Eye (tissue), 1 donor: ENCODE data around the gene PTPN14.
A peak's percentile ranks its signal among the peaks of the same experiment; 100 is the strongest.

Experiments
- DNase-seq: peaks from one replicate; pipeline ENCODE4 v3.0.0-alpha.2; 2015

The PTPN14 gene

GRCh38 chr1:214360116-214360515 lies 191.3 kb downstream of the PTPN14 start:
- no peak for DNase-seq

GRCh38 chr1:214354440-214355148 lies 196.8 kb downstream of the PTPN14 start:
- DNase-seq, result no peak

- no peak for DNase-seq
These were observed 198.6 kb downstream of the PTPN14 start for GRCh38 chr1:214352838-214353237.

- DNase-seq, result no peak
These were observed 199.7 kb downstream of the PTPN14 start for GRCh38 chr1:214351551-214352277.

- DNase-seq, result no peak
These were observed 201.6 kb downstream of the PTPN14 start for GRCh38 chr1:214349781-214350180.

GRCh38 chr1:214349008-214349407 lies 202.4 kb downstream of the PTPN14 start:
- DNase-seq, result no peak

- DNase-seq, result no peak
These were observed 206.5 kb downstream of the PTPN14 start for GRCh38 chr1:214344897-214345296.

- no peak for DNase-seq
These were observed 208.9 kb downstream of the PTPN14 start for GRCh38 chr1:214342525-214342924.

GRCh38 chr1:214341932-214342331 lies 209.5 kb downstream of the PTPN14 start:
- no peak for DNase-seq

- DNase-seq, result no peak
These were observed 209.9 kb downstream of the PTPN14 start for GRCh38 chr1:214341459-214341858.

- no peak for DNase-seq
These were observed 213.2 kb downstream of the PTPN14 start for GRCh38 chr1:214338212-214338611.

GRCh38 chr1:214337511-214337910 lies 213.9 kb downstream of the PTPN14 start:
- DNase-seq, result no peak

GRCh38 chr1:214337015-214337414 lies 214.4 kb downstream of the PTPN14 start:
- DNase-seq, result no peak

- DNase-seq, result no peak
These were observed 215.8 kb downstream of the PTPN14 start for GRCh38 chr1:214335567-214335966.

- peak; percentile 82 for DNase-seq
These were observed 218.2 kb downstream of the PTPN14 start for GRCh38 chr1:214332946-214333798.

- peak; percentile 65 for DNase-seq
These were observed 219.5 kb downstream of the PTPN14 start for GRCh38 chr1:214331827-214332423.

- no peak for DNase-seq
These were observed 220.2 kb downstream of the PTPN14 start for GRCh38 chr1:214331180-214331579.

- no peak for DNase-seq
These were observed 220.7 kb downstream of the PTPN14 start for GRCh38 chr1:214330715-214331114.

GRCh38 chr1:214330222-214330621 lies 221.2 kb downstream of the PTPN14 start:
- DNase-seq, result no peak

- DNase-seq, result no peak
These were observed 221.8 kb downstream of the PTPN14 start for GRCh38 chr1:214329470-214330220.

GRCh38 chr1:214328770-214329469 lies 222.5 kb downstream of the PTPN14 start:
- DNase-seq, result peak; percentile 92

- DNase-seq, result no peak
These were observed 223.9 kb downstream of the PTPN14 start for GRCh38 chr1:214327514-214327913.
